ENCODE data around the gene PTOV1.

The PTOV1 gene

GRCh38 chr19:49892716-49893115 lies 41.8 kb downstream of the PTOV1 start:
- DNase-seq: no peak

GRCh38 chr19:49894011-49894664 lies 43.2 kb downstream of the PTOV1 start:
- DNase-seq: no peak

GRCh38 chr19:49894879-49895565 lies 44.1 kb downstream of the PTOV1 start:
- DNase-seq: peak; percentile 62

GRCh38 chr19:49895566-49896297 lies 44.8 kb downstream of the PTOV1 start:
- DNase-seq: peak; percentile 58

GRCh38 chr19:49896863-49897621 lies 46.1 kb downstream of the PTOV1 start, which contains the start of gene IL4I1:
IL4I1 (minus strand) TSS chr19:49896887; CDS start chr19:49896160, 727 bp downstream.
- DNase-seq: peak; percentile 64

GRCh38 chr19:49904136-49904535 lies 53.2 kb downstream of the PTOV1 start:
- no peak for DNase-seq

GRCh38 chr19:49906879-49907564 lies 56.1 kb downstream of the PTOV1 start:
- no peak for DNase-seq

GRCh38 chr19:49907745-49908446 lies 56.9 kb downstream of the PTOV1 start:
- no peak for DNase-seq

- DNase-seq: no peak
Measured at GRCh38 chr19:49908480-49909420, 57.8 kb downstream of the PTOV1 start.

- DNase-seq: no peak
Measured at GRCh38 chr19:49910179-49910578, 59.2 kb downstream of the PTOV1 start.
